ENCODE results near the gene OR1L6. TPM values are rescaled to one million over a fixed set of nuclear protein-coding genes. Genes with fewer than 3 reads are reported as not detected.

Gene OR1L6
- total RNA-seq, 2 donors from 2014 or later: not detected

Other genes with a start within 250 kb of the OR1L6 start
- not detected for gene OR1J2, start 231.5 kb upstream of the OR1L6 start, total RNA-seq
- not detected for gene OR1J4, start 223.2 kb upstream of the OR1L6 start, total RNA-seq
- not detected for gene OR1N1, start 215.0 kb upstream of the OR1L6 start, total RNA-seq
- gene OR1N2, start 189.2 kb upstream of the OR1L6 start, total RNA-seq: not detected
- not detected for gene OR1L8, start 158.9 kb upstream of the OR1L6 start, total RNA-seq
- gene OR1Q1, start 127.6 kb upstream of the OR1L6 start, total RNA-seq: not detected
- under 1 TPM in 1 of 2 donors, not detected in 1; 0.31 TPM for gene OR1B1, start 84.7 kb upstream of the OR1L6 start, total RNA-seq
- not detected for gene OR1L1, start 80.6 kb upstream of the OR1L6 start, total RNA-seq
- gene OR1L3, start 67.2 kb upstream of the OR1L6 start, total RNA-seq: not detected
- not detected for gene OR1L4, start 18.3 kb upstream of the OR1L6 start, total RNA-seq
- not detected for gene OR5C1, start 46.6 kb downstream of the OR1L6 start, total RNA-seq
- gene OR1K1, start 57.8 kb downstream of the OR1L6 start, total RNA-seq: not detected
- gene PDCL, start 86.3 kb downstream of the OR1L6 start, total RNA-seq: 10 to 100 TPM; 14.9 to 16.8 TPM
- gene RC3H2, start 163.1 kb downstream of the OR1L6 start, total RNA-seq: 10 to 100 TPM; 36.2 to 38.3 TPM
- gene ZBTB6, start 171.0 kb downstream of the OR1L6 start, total RNA-seq: 1 to 10 TPM; 6.1 to 7.6 TPM
- gene ZBTB26, start 189.2 kb downstream of the OR1L6 start, total RNA-seq: 1 to 10 TPM; 4.7 to 5.6 TPM
- gene RABGAP1, start 198.7 kb downstream of the OR1L6 start, total RNA-seq: 10 to 100 TPM; 54.5 to 58.8 TPM